GM21528 (cell line): ENCODE measurements around the gene RECQL5.
"Not testable (repeated sequence)": the region's sequence is repeated elsewhere in the genome, so short reads cannot be mapped to it uniquely, and the experiment has no call there.

Experiments
- ATAC-seq: cut with Tn5 transposase; IDR thresholded peaks from one replicate; pipeline ENCODE4 v1.9.1; 2021; ENCODE audit warnings: mild to moderate bottlenecking, moderate library complexity; ENCODE audit not compliant: unreplicated experiment, low FRiP score

Gene RECQL5

GRCh38 chr17:75652341-75652740, 14.6 kb downstream of the RECQL5 start:
- ATAC-seq, result no peak

DNA sequence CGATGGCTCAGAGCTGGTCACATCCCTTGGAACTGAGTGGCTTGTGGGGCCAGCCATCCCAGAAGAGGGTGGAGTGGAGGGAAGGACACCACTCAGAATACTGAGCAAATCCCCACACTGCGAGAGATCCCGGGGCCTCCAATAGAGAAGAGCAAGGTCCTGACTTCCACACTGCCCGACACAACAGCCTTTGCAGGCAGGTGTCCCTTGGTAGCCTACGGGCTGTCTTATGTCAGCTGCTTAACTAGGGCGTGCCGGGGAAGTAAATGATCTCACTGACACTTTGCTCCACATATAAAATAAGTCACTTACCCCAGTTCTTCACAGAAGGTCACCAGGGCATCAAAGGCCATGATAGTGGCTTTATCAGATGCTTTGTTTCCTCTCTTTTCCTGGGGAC, 16.1 kb downstream of the RECQL5 start:
- ATAC-seq, result no peak

GRCh38 chr17:75649687-75650086, 17.3 kb downstream of the RECQL5 start:
- ATAC-seq, result no peak

DNA sequence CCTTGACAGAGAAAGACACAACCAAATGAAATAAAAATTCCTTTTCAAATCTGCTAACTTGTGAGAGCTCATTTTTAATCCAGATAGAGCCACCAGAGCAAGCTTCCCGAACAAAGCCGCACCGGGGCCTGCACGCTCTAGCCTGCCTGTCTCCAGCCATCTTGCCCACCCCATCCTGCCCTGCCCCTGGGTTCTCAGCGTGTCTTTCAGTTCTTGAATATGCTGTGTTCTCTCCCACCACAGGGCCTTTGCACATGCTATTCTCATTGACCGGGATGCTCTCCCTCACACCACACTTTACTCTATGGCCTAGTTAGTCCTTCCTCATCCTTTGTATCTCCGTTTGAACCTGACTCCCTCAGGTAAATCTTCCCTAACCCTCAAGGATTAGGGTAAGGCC, 19.0 kb downstream of the RECQL5 start:
- no peak for ATAC-seq

DNA sequence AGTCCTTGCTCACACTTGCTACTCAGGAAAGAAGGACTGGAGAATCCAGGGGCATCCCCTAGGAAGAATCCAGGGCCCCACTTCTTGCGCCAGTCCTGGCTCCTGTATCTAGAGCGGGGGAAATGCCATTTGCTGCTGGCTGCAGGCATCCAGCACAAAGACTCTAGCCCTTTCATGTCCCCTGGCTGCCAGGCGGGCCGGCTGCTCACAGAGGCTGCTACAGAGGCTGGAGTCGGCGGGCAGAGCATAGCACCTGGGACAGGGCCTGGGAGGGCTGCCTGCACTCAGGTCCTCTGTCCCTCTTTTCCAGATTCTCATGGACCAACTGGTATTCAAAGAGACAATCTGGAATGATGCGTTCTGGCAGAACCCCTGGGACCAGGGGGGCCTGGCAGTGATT, 19.9 kb downstream of the RECQL5 start:
- no peak for ATAC-seq

GRCh38 chr17:75646638-75646992, 20.3 kb downstream of the RECQL5 start:
- no peak for ATAC-seq

- ATAC-seq, result no peak
These were observed 20.9 kb downstream of the RECQL5 start for GRCh38 chr17:75645889-75646637.

DNA sequence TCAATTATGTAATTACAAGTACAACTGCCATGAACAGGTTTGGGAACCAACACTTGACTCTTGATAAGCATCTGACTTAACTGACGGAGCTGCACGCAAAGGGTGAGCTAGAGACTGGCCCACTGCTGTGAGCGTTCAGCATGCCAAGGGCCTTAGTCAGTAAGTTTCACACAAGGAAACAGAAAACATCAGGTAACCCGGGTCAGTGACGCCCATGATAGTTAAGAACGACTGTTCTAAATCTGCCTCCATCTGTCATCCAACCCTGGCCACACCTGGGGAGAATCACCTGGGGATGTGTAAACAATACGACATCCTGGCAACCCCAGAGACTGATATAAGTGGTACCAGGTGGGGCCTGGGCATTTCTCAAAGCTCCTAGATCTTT, 21.5 kb downstream of the RECQL5 start:
- no peak for ATAC-seq

DNA sequence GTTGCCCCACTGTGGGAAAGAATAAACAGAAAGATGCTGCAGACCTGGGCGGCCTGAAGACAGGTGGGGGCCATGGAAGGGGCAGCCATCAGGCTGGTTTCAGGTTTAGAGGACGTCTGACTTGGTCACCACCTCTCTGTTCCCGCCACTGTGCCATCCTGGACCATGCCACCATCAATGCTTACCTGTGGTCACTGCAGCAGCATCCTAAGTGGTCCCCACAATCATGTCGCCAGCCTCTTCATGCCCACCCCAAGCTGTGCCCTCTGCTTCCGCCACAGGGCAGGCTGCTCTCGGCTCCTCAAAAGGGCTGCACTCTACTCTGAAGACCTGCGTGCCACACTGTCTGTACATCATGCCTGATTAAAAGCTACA, 23.3 kb downstream of the RECQL5 start:
- ATAC-seq, result no peak

DNA sequence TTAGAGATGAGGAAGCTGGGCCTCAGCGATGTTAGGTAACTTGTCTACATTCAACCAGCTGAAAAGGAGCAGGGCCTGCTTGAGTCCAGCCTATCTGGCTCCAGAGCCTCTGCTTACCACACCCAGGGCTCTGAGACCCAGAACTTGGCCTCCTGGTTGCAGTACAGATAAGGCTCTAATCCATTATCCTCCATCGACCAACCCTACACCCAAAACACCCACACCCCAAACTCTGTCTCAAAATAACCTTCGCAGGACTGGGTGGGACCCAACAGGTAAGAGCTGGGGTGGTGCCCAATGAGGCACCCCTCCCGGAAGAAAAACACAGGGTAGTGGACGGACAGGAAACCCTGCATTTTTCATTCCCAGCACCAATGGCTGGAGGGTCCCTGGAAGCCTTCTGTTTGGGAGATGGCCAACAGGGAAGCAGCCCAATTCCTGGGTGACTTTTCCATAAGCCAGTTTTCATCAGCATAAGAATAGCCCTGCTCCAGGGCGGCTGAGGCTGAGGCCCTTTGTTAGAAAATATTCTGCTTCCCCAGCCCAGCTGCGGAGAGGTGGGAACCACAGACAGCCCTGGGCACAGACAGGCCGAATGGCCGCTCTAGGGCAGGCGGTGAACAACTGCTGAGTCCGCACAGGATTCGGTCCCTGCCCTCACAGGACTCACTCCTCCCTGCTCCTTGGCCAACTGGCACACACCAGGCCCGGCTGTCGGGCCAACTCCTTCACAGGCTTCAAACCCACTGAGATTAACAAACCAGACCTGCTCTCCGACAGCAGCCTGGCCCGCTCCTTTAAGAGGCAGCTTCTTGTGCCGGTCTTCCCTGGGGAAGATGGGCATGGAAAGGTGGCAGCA, 23.9 kb downstream of the RECQL5 start:
- no peak for ATAC-seq

DNA sequence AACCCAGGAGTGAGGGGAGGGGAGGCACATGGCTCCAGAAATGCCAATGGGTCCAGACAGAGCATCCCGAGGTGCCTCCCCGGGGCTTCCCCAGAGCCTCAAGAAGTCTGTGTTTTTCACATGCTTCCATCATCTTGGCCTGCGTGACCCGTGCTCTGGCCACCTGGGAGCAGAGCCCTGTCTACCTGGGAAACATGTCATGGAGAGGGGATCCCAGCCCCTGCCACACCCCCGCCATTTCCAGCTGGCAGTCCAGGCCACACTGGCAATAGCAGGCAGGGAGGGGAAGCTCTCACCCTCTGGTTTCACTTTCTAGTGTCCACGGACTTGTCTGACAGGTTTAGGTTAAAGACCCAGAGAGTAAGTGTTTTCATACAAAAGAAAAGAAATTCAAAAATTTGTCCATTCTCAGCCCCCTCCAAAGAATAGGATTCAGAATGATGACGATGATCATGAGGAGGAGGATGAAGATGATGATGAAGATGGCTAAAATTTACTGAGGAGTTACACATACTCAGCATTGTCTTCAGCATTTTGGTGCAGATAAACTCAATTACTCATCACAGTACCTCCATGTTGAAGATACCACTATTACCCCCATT, 24.7 kb downstream of the RECQL5 start:
- no peak for ATAC-seq

DNA sequence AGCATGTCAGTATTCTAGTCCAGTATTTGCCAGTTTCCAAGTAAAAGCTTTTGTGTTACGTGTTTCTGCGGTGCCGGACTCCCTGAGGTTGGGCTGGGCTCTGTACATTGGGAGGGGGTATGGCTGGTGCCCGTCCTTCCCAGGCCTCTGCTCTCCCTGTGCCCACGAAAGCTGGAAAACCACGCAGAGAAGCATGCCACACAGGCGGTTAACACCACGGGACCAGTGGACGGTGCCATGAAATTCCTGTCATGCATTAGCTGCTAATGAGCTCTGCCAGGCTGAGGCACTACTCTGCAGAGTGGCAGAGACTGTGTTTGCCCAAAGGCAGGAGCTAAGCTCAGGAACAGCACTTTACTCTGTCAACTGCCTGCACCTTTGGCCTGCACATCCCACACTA, 25.6 kb downstream of the RECQL5 start:
- no peak for ATAC-seq

GRCh38 chr17:75640556-75641119, 26.3 kb downstream of the RECQL5 start:
- no peak for ATAC-seq

- no peak for ATAC-seq
These were observed 27.0 kb downstream of the RECQL5 start for GRCh38 chr17:75639771-75640555.

DNA sequence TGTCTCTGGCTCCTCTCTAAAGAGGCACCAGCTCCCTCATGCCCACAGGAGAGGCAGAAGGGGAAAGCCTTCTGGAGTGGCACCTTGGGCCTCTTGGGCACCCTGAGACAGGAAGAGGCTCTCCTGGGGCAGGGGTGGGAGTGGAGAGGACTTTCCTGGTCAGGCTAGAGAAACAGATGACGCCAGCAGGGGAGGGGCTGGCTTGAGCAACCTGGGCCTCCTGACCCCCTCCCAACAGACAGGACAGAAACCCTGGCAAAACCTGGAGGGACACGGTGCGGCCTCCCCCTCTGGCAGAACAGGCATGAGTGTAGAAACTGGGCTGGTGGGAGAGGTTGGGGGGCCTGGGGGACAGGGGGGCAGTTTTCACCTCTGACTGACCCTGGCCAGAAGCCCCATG, 27.6 kb downstream of the RECQL5 start:
- ATAC-seq, result no peak

DNA sequence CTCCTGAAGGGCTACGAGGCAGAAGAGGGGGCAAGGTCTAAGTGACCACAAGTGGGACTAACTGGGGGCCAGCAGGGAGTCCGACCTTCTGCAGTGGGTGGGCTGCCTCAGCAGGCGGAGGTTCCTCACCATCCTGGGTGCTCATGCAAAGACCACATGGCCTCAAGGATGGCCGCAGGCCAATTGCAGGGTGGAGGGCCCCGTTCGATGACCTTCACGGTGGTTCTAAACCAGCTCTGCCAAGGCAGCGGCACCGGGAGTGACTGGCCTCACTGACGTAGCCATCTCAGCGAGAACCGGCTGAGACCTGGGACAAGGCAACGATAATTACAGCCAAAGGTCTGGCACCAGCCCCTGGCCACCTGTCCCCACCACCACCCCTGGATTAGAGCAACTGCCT, 28.1 kb downstream of the RECQL5 start:
- no peak for ATAC-seq

- ATAC-seq, result not testable (repeated sequence)
These were observed 28.9 kb downstream of the RECQL5 start for GRCh38 chr17:75638039-75638438.

- ATAC-seq, result no peak
These were observed 29.4 kb downstream of the RECQL5 start for GRCh38 chr17:75637551-75637950.

GRCh38 chr17:75637143-75637538, 29.8 kb downstream of the RECQL5 start:
- no peak for ATAC-seq

DNA sequence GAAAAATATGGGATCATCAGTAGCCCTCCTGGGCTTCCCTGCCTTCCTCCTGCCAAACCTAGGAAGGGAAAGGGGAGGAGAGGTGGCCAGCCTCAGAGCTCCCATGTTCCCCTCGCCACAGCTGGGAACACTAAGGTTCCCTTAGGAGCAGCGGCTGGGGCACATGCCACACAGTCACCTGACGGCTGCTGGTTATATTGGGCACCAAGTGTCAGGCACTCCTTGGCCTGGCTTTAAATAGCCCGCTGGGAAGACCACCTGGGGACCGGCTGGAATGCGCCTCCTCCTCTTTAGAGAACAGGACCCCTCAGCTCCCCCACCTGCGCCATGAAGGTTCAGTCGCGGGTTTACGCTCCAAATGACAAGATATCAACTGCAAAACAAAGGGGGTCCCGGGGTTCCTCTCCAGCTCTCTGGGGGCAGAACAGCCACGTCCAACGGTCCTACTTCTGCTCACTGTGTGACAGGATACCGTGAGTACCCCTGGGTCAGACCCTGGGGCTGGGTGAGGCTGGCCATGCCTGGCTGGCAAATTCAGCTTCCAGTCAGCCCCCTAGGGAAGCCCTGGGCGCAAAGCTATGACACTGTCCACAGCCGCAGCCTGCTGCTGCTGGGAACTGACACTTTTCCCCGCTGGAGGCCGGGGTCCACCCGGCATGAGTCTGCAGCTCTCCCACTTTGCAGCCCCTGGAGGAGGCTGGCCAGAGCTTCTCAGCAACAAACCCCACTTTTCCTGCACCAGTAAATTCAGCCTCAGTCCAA, 30.4 kb downstream of the RECQL5 start:
- no peak for ATAC-seq
